IPS-15b (cell line): ENCODE results near the gene BCAS4.

Experiments used
- H3K27me3 ChIP-seq: one replicate; pipeline ENCODE4 v1.6.1; 2013; ENCODE audit warnings: low read length; ENCODE audit not compliant: control insufficient read depth, insufficient read depth
- H3K36me3 ChIP-seq: one replicate; pipeline ENCODE4 v1.6.1; 2013; ENCODE audit warnings: low read length; ENCODE audit not compliant: control insufficient read depth, insufficient read depth
- H3K4me1 ChIP-seq: one replicate; pipeline ENCODE4 v1.6.1; 2013; ENCODE audit warnings: mild to moderate bottlenecking, low read length; ENCODE audit not compliant: control insufficient read depth, insufficient read depth
- H3K4me3 ChIP-seq: one replicate; pipeline ENCODE4 v1.5.1; 2013; ENCODE audit warnings: low read depth, low read length
- H3K9ac ChIP-seq: one replicate; pipeline ENCODE4 v1.6.1; 2013; ENCODE audit warnings: low read depth, mild to moderate bottlenecking, low read length
- H3K9me3 ChIP-seq: one replicate; pipeline ENCODE4 v1.6.1; 2013; ENCODE audit warnings: mild to moderate bottlenecking, low read length; ENCODE audit not compliant: control insufficient read depth, insufficient read depth

BCAS4 gene

DNA sequence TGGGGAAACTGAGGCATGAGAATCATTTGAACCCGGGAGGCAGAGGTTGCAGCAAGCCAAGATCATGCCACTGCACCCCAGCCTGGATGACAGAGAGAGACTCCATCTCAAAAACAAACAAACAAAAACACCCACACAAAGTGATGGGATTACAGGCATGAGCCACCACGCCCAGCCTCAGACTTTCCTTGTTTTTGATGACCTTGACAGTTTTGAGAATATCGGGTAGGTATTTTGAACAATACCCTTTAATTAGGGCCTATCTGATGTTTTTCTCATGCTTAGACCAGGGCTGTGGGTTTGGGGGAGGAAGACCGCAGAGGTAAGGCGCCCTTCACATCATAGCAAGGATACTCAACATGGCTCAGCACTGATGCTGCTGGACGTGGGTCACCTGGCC, 72.9 kb downstream of the BCAS4 start:
- peaks cover 10% of the 10 kb centered on the region for H3K4me1 ChIP-seq
- no peaks in the 10 kb centered on the region for H3K9me3 ChIP-seq
- H3K9ac ChIP-seq = no peak overlapping the region
- H3K36me3 ChIP-seq = no peaks in the 10 kb centered on the region
- no peak overlapping the region for H3K4me3 ChIP-seq
- H3K27me3 ChIP-seq = no peaks in the 10 kb centered on the region

GRCh38 chr20:50868509-50869495, 73.9 kb downstream of the BCAS4 start:
- peaks cover 10% of the 10 kb centered on the region for H3K4me1 ChIP-seq
- H3K4me3 ChIP-seq = no peak overlapping the region
- H3K9ac ChIP-seq = no peak overlapping the region
- no peaks in the 10 kb centered on the region for H3K9me3 ChIP-seq
- H3K36me3 ChIP-seq = no peaks in the 10 kb centered on the region
- H3K27me3 ChIP-seq = no peaks in the 10 kb centered on the region

- Histone ChIP-seq H3K4me1 (peaks cover 10% of the 10 kb centered on the region), H3K27me3 (no peaks in the 10 kb centered on the region), H3K9me3 (no peaks in the 10 kb centered on the region), H3K4me3 (peak overlapping the region; percentile 58), H3K36me3 (no peaks in the 10 kb centered on the region), H3K9ac (peak overlapping the region; percentile 56)
Measured at GRCh38 chr20:50870561-50871161, 75.8 kb downstream of the BCAS4 start.

- peaks cover 10% of the 10 kb centered on the region for H3K4me1 ChIP-seq
- H3K27me3 ChIP-seq = no peaks in the 10 kb centered on the region
- H3K4me3 ChIP-seq = no peak overlapping the region
- no peak overlapping the region for H3K9ac ChIP-seq
- H3K36me3 ChIP-seq = peaks cover 9% of the 10 kb centered on the region
- H3K9me3 ChIP-seq = no peaks in the 10 kb centered on the region
Measured at GRCh38 chr20:50872560-50873425, 77.9 kb downstream of the BCAS4 start.

GRCh38 chr20:50873585-50873984, 78.7 kb downstream of the BCAS4 start:
- Histone ChIP-seq H3K4me1 (peaks cover 10% of the 10 kb centered on the region), H3K27me3 (no peaks in the 10 kb centered on the region), H3K36me3 (peaks cover 9% of the 10 kb centered on the region), H3K9ac (no peak overlapping the region), H3K9me3 (no peaks in the 10 kb centered on the region), H3K4me3 (no peak overlapping the region)

DNA sequence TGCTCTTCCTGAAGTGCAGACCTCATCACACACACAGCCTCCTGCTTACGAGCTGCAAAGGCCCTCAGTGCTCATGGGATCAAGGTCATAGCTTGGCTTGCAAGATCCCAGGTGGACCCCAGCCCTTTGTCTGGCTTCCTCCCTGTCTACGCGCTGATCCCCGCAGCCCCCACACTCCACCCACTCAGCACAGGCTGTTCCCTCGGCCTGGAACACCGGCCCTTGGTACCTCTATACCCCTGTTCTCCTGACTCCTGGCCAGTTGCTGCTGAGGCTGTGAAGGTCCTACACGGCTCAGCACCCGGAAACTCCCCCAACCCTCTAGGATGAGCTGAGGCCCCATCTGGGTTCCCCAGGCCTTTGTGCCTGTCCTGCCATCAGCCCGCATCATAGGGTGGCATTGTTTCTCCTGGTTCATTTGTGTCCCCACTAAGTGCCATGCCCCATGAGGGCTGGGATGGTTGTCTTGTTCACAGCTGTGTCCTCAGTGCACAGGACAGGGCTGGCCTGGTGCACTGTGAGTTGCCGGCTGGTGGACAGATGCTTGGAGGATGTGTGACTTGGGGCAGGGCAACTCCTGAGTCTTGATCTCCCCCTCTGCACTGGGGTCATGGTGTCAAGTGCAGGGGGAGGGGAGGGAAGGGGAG, 79.4 kb downstream of the BCAS4 start:
- Histone ChIP-seq H3K27me3 (no peaks in the 10 kb centered on the region), H3K9ac (no peak overlapping the region), H3K4me3 (no peak overlapping the region), H3K4me1 (peaks cover 10% of the 10 kb centered on the region), H3K9me3 (no peaks in the 10 kb centered on the region), H3K36me3 (peaks cover 9% of the 10 kb centered on the region)

GRCh38 chr20:50874758-50875665, 80.2 kb downstream of the BCAS4 start:
- Histone ChIP-seq H3K36me3 (peaks cover 9% of the 10 kb centered on the region), H3K9ac (no peak overlapping the region), H3K4me1 (peaks cover 10% of the 10 kb centered on the region), H3K9me3 (no peaks in the 10 kb centered on the region), H3K4me3 (no peak overlapping the region), H3K27me3 (no peaks in the 10 kb centered on the region)

DNA sequence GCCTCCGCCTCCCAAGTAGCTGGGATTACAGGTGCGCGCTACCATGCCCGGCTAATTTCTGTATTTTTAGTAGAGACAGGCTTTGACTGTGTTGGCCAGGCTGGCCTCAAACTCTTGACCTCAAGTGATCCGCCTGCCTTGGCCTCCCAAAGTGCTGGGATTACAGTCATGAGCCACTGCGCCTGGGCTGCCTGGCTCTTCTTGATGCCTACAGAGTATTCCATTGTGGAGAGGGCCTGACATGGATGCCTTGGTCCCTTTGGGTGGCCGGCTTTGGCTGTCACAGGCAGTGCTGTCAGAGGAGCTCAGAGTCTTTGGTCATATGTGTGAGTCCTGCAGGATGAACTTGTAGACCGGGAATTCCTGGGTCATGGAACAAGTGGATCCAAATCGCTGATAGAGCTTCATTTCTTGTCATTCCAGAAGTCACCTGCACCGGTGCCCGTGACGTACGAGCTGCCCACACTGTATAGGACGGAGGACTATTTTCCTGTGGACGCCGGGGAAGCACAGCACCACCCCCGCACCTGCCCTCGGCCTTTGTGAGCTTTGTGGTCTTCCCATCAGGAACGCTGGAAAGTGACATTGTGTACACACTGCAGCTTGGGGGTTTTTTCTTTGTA, 81.3 kb downstream of the BCAS4 start:
- Histone ChIP-seq H3K4me1 (peaks cover 5% of the 10 kb centered on the region), H3K9ac (no peak overlapping the region), H3K27me3 (no peaks in the 10 kb centered on the region), H3K4me3 (no peak overlapping the region), H3K36me3 (peaks cover 9% of the 10 kb centered on the region), H3K9me3 (no peaks in the 10 kb centered on the region)

- Histone ChIP-seq H3K4me3 (no peak overlapping the region), H3K27me3 (no peaks in the 10 kb centered on the region), H3K9ac (no peak overlapping the region), H3K9me3 (no peaks in the 10 kb centered on the region), H3K36me3 (peaks cover 9% of the 10 kb centered on the region), H3K4me1 (no peaks in the 10 kb centered on the region)
Measured at GRCh38 chr20:50876816-50877215, 82.0 kb downstream of the BCAS4 start.

GRCh38 chr20:50877232-50877743, 82.4 kb downstream of the BCAS4 start:
- no peak overlapping the region for H3K4me3 ChIP-seq
- no peaks in the 10 kb centered on the region for H3K27me3 ChIP-seq
- H3K9me3 ChIP-seq = no peaks in the 10 kb centered on the region
- peaks cover 9% of the 10 kb centered on the region for H3K36me3 ChIP-seq
- no peak overlapping the region for H3K9ac ChIP-seq
- H3K4me1 ChIP-seq = no peaks in the 10 kb centered on the region
